ACC112 (cell line): Measurements from ENCODE around the gene DNAJC11.
"Not testable (repeated sequence)": the region's sequence is repeated elsewhere in the genome, so short reads cannot be mapped to it uniquely, and the experiment has no call there.

Experiments
- H2AFZ ChIP-seq: fragments of 200-600 bp; sonication (generic); one replicate; pipeline ENCODE4 v1.6.0; 2017; ENCODE audit warnings: antibody characterized with exemption, low read length; ENCODE audit not compliant: unreplicated experiment
- H3K27ac ChIP-seq: fragments of 200-600 bp; sonication (generic); 2 replicates; pipeline ENCODE4 v1.5.1; 2014; ENCODE audit warnings: low read depth, mild to moderate bottlenecking, antibody characterized with exemption, low read length, moderate library complexity
- H3K27me3 ChIP-seq: fragments of 200-600 bp; sonication (generic); 2 replicates; pipeline ENCODE4 v1.6.1; 2014; ENCODE audit warnings: mild to moderate bottlenecking, antibody characterized with exemption, low read length, moderate library complexity, mixed read lengths; ENCODE audit not compliant: insufficient read depth
- H3K36me3 ChIP-seq: fragments of 200-600 bp; sonication (generic); 2 replicates; pipeline ENCODE4 v1.6.1; 2016; ENCODE audit warnings: mild to moderate bottlenecking, antibody characterized with exemption, low read length, moderate library complexity, mixed read lengths; ENCODE audit not compliant: insufficient read depth
- H3K4me1 ChIP-seq: fragments of 200-600 bp; sonication (generic); one replicate; pipeline ENCODE4 v1.6.1; 2016; ENCODE audit warnings: low read length, mixed read lengths; ENCODE audit not compliant: insufficient read depth, unreplicated experiment, control insufficient read depth
- H3K4me3 ChIP-seq: fragments of 200-600 bp; sonication (generic); 2 replicates; pipeline ENCODE4 v1.5.1; 2014; ENCODE audit warnings: mild to moderate bottlenecking, low read depth, low read length
- H3K79me2 ChIP-seq: fragments of 200-600 bp; sonication (generic); one replicate; pipeline ENCODE4 v1.6.0; 2016; ENCODE audit warnings: low read length; ENCODE audit not compliant: control insufficient read depth, unreplicated experiment, insufficient read depth

DNAJC11 gene

GRCh38 chr1:6674771-6675170 is 26.8 kb downstream of the DNAJC11 start:
- Histone ChIP-seq H3K79me2 (peaks cover 2% of the 10 kb centered on the region), H3K4me1 (no peaks in the 10 kb centered on the region), H3K27me3 (no peaks in the 10 kb centered on the region), H2AFZ (no peak overlapping the region), H3K4me3 (no peak overlapping the region), H3K27ac (no peak overlapping the region), H3K36me3 (peaks cover 35% of the 10 kb centered on the region)

DNA sequence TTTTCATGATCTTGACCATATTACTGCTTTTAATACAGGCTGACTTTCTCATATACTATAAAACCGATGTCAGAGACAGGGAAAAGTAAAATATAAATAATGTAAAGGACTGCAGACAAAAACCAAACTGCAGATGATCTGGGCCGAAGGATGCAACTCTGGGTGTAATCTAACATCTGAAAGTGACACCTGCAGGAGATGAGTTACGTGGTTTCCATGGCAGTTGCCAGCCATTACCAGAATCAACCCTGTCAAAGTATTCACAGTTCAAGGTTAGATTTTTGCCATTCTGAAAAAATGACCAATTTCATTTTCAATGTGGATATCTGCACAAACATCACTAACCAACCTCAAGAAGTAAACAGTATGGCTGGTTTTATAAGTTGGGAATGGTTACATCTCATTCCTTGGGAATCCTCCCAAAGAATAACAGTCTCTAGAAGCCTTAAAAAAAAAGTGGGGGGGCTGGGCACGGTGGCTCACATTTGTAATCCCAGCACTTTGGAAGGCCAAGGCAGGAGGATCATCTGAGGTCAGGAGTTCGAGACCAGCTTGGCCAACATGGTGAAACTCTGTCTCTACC is 27.7 kb downstream of the DNAJC11 start:
- Histone ChIP-seq H3K27ac (no peak overlapping the region), H3K27me3 (no peaks in the 10 kb centered on the region), H3K4me1 (no peaks in the 10 kb centered on the region), H3K36me3 (peaks cover 26% of the 10 kb centered on the region), H2AFZ (no peak overlapping the region), H3K4me3 (no peak overlapping the region), H3K79me2 (peaks cover 2% of the 10 kb centered on the region)

- peaks cover 14% of the 10 kb centered on the region for H3K36me3 ChIP-seq
- H3K27ac ChIP-seq, result no peak overlapping the region
These were observed 29.1 kb downstream of the DNAJC11 start for GRCh38 chr1:6672558-6672957.

DNA sequence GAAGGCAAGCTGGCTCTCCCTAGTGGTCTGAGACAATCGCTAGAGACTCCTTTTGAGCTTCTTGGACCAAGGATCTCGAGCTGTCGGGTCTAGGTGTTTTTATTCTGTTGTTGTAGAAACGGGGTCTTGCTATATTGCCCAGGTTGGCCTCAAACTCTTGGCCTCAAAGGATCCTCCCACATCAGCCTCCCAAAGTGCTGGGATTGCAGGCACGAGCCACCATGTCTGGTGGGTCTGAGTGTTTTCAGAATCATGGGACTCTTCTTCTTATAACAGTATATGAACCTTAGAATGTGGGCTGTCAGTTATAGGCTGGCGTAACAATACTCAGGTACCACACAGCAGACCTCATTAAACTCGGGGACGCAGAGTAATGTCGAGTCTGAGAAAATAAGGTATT is 33.1 kb downstream of the DNAJC11 start:
- H3K79me2 ChIP-seq, result no peaks in the 10 kb centered on the region
- no peak overlapping the region for H2AFZ ChIP-seq
- H3K4me3 ChIP-seq, result no peak overlapping the region
- peaks cover 27% of the 10 kb centered on the region; the same call in 1 of the 2 replicates for H3K36me3 ChIP-seq
- no peak overlapping the region for H3K27ac ChIP-seq
- no peaks in the 10 kb centered on the region for H3K27me3 ChIP-seq
- no peaks in the 10 kb centered on the region for H3K4me1 ChIP-seq

More at GRCh38 chr1:6672558-6672957, 29.1 kb downstream of the DNAJC11 start:
- H2AFZ ChIP-seq, result no peak overlapping the region
- H3K27me3 ChIP-seq, result no peaks in the 10 kb centered on the region
- no peaks in the 10 kb centered on the region for H3K4me1 ChIP-seq
- H3K79me2 ChIP-seq, result peaks cover 2% of the 10 kb centered on the region
- H3K4me3 ChIP-seq, result no peak overlapping the region

DNA sequence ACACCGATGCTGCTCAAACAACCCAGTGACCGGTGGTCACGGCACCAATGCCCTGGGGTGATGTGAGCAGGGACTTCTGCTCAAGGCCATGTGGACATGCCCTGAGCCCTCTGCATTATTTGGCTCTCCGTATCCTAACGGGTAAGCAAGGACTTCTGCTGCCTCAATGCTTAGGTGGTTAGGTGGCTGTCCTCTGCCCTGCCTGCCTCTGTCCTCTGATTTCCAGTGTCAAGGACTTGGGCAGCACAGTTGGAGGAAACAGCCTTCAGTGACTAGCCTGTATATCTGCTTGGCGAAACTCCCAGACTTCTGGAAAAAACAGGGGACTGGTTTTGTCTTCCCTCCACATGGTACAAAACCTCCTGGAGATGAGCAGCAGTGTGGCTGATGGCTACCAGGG is 34.5 kb downstream of the DNAJC11 start:
- Histone ChIP-seq H3K27ac (no peak overlapping the region), H2AFZ (no peak overlapping the region), H3K27me3 (no peaks in the 10 kb centered on the region), H3K4me1 (no peaks in the 10 kb centered on the region), H3K79me2 (no peaks in the 10 kb centered on the region), H3K36me3 (peaks cover 34% of the 10 kb centered on the region), H3K4me3 (no peak overlapping the region)

DNA sequence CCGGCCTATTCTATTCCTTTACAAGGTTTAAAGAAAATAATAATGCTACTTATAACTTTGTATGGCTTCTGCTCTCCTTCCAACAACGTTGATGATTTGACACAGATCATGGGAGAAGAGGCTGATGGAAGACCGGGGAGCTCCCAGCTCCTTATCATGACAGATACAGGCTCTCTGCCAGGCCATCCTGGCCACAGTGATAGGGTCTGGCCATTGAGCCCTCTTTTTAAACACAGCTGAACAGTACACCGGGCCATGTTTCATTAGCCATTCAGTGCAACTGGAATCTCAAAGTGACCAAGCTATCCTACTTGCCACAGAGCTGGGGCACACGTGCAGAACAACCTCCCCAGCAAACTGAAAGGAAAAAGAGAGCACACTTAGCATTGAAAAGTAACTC is 34.9 kb downstream of the DNAJC11 start:
- Histone ChIP-seq H3K27me3 (no peaks in the 10 kb centered on the region), H3K4me1 (no peaks in the 10 kb centered on the region), H3K4me3 (no peak overlapping the region), H3K36me3 (peaks cover 34% of the 10 kb centered on the region), H2AFZ (no peak overlapping the region), H3K79me2 (no peaks in the 10 kb centered on the region), H3K27ac (no peak overlapping the region)

DNA sequence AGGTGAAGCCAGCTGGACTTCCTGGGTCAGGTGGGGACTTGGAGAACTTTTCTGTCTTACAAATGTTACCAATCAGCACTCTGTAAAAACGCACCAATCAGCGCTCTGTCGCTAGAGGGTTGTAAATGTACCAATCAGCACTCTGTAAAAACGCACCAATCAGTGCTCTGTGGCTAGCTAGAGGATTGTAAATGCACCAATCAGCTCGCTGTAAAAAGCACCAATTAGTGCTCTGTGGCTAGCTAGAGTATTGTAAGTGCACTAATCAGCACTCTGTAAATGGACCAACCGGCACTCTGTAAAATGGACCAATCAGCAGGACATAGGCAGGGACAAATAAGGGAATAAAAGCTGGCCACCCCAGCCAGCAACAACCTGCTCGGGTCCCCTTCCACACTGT is 39.1 kb downstream of the DNAJC11 start:
- H3K36me3 ChIP-seq, result peaks cover 41% of the 10 kb centered on the region
- not testable (repeated sequence) for H3K4me3 ChIP-seq, H2AFZ ChIP-seq, H3K79me2 ChIP-seq, H3K27me3 ChIP-seq, H3K4me1 ChIP-seq, H3K27ac ChIP-seq

- H3K27ac ChIP-seq, result no peak overlapping the region
- no peaks in the 10 kb centered on the region for H3K27me3 ChIP-seq
- H3K79me2 ChIP-seq, result peaks cover 5% of the 10 kb centered on the region
- H3K4me3 ChIP-seq, result no peak overlapping the region
- peaks cover 34% of the 10 kb centered on the region for H3K36me3 ChIP-seq
- H3K4me1 ChIP-seq, result no peaks in the 10 kb centered on the region
- no peak overlapping the region for H2AFZ ChIP-seq
These were observed 41.1 kb downstream of the DNAJC11 start for GRCh38 chr1:6660415-6661049.

GRCh38 chr1:6658359-6659060 is 43.1 kb downstream of the DNAJC11 start:
- Histone ChIP-seq H3K27me3 (no peaks in the 10 kb centered on the region), H2AFZ (no peak overlapping the region), H3K79me2 (peaks cover 5% of the 10 kb centered on the region), H3K27ac (no peak overlapping the region), H3K36me3 (peaks cover 19% of the 10 kb centered on the region), H3K4me1 (no peaks in the 10 kb centered on the region), H3K4me3 (no peak overlapping the region)

- H3K27me3 ChIP-seq, result no peaks in the 10 kb centered on the region
- peaks cover 15% of the 10 kb centered on the region; the same call in 1 of the 2 replicates for H3K36me3 ChIP-seq
- no peak overlapping the region for H2AFZ ChIP-seq
- peaks cover 5% of the 10 kb centered on the region for H3K79me2 ChIP-seq
- H3K27ac ChIP-seq, result no peak overlapping the region
- no peaks in the 10 kb centered on the region for H3K4me1 ChIP-seq
- no peak overlapping the region for H3K4me3 ChIP-seq
These were observed 44.5 kb downstream of the DNAJC11 start for GRCh38 chr1:6657138-6657537.
